Osteocyte (in vitro differentiated cells): ENCODE data around the gene WIPF2. TPM values are rescaled to one million over a fixed set of nuclear protein-coding genes. Genes with fewer than 3 reads are reported as not detected.

Experiments used
- DNase-seq: peaks from one replicate; pipeline ENCODE4 v3.0.0; 2021; ENCODE audit warnings: mixed read lengths; ENCODE audit not compliant: unreplicated experiment; ENCODE audit errors: extremely low spot score
- H3K27ac Mint-ChIP-seq: one replicate; pipeline ENCODE4 v1.8.0; 2021; ENCODE audit warnings: mild to moderate bottlenecking, mixed read lengths; ENCODE audit not compliant: unreplicated experiment
- H3K27me3 Mint-ChIP-seq: one replicate; pipeline ENCODE4 v1.8.0; 2021; ENCODE audit warnings: mixed read lengths; ENCODE audit not compliant: unreplicated experiment
- H3K36me3 Mint-ChIP-seq: one replicate; pipeline ENCODE4 v1.8.0; 2021; ENCODE audit warnings: mixed read lengths; ENCODE audit not compliant: unreplicated experiment
- H3K4me1 Mint-ChIP-seq: one replicate; pipeline ENCODE4 v1.8.0; 2021; ENCODE audit warnings: mixed read lengths; ENCODE audit not compliant: unreplicated experiment
- H3K4me3 Mint-ChIP-seq: one replicate; pipeline ENCODE4 v1.8.0; 2021; ENCODE audit warnings: mild to moderate bottlenecking, moderate library complexity, mixed read lengths; ENCODE audit not compliant: unreplicated experiment
- H3K9me3 Mint-ChIP-seq: one replicate; pipeline ENCODE4 v1.8.0; 2021; ENCODE audit warnings: mixed read lengths; ENCODE audit not compliant: unreplicated experiment
- CTCF ChIP-seq: fragments of 200-600 bp; sonication (generic); IDR thresholded peaks from 2 replicates; pipeline ENCODE4 v1.5.0; 2021; ENCODE audit warnings: antibody characterized with exemption, mild to moderate bottlenecking, moderate library complexity
- total RNA-seq: library from RNA; stranded (reverse); gene quantifications from 2 replicates; pipeline ENCODE4 v1.2.1, GENCODE V29; 2021

The WIPF2 gene
- total RNA-seq, 1 donor from 2014 or later, result 28.3 TPM

GRCh38 chr17:40307001-40307730 is 88.1 kb downstream of the WIPF2 start:
- TF ChIP-seq CTCF, result no peak
- Mint-ChIP-seq H3K4me1 (peaks cover 23% of the 10 kb centered on the region), H3K9me3 (no peaks in the 10 kb centered on the region), H3K27me3 (no peaks in the 10 kb centered on the region), H3K27ac (no peak overlapping the region), H3K36me3 (no peaks in the 10 kb centered on the region), H3K4me3 (no peak overlapping the region)
- DNase-seq, result no peak

DNA sequence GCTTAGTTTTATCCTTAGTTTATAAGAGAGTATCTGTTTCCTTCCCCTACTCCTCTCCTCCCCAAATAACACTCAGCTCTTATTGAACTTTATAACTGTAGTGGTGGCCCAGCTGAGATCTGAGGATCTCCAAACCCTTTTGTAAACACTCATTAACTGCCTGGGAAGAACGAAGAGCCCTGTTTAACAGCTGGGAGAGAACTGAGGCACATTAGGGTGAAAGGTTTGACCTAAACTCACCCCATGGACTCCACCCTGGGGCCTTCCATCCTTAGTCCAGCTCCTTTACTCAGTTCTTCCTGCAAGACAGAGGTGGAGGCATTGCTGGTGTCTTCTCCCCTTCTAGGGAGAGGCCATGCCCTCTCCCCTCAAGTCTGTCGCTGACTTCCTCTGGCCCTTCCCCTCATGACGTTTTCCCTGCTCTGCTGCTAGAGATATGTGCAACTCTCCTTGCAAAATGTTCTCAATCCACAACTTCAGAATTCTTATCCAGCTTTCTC is 88.7 kb downstream of the WIPF2 start:
- Mint-ChIP-seq H3K4me3 (no peak overlapping the region), H3K9me3 (no peaks in the 10 kb centered on the region), H3K27ac (no peak overlapping the region), H3K36me3 (no peaks in the 10 kb centered on the region), H3K4me1 (peaks cover 23% of the 10 kb centered on the region), H3K27me3 (no peaks in the 10 kb centered on the region)
- no peak for TF ChIP-seq CTCF
- DNase-seq, result no peak

DNA sequence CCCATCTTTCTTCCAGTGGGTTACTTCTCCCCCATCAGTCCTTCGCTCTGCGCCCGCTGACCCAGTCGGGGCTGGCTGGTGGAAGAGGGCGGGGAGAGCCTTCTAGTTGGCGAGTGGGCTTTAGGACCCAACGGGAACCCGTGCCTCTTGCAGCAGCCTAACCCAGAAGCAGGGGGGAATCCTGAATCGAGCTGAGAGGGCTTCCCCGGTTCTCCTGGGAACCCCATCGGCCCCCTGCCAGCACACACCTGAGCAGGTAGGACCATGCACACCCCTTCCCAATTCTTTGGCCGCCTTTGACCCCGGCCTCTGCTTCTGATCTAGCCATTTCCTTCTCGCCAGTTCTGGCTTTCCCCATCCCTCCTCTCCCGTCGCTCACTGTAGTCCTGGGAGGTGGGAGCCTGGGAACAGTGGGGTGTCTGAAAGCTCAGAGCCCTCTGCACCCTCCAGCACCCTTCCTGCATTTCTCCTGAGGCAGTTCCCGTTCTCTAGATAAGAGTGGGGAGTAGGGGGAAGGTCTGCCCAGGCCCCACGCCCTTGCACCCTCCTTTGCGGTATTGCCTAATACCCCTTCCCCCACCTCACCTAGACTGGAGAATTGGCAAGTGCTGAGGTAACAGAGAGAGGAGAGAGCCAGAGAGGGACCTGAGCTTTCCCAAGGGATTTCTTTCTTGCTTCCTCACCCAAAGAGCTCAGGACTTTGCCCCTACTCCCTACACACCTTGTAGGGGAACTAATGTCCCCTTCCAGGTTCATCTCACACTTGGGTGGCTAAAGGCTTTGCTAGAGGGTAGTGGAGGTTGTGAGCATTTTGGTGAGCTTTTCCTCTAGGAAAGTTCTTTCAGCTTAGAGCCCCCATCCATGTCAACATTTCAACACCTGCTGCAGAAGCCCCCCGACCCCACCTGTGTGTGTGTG is 90.2 kb downstream of the WIPF2 start, which contains the start of gene RARA:
TSS of gene RARA (plus strand) at position 150 of the 918 bp plus-strand sequence. CDS start 22,039 bp downstream, outside the sequence.
- no peaks in the 10 kb centered on the region for H3K36me3 Mint-ChIP-seq
- no peak for DNase-seq
- H3K27ac Mint-ChIP-seq, result peak within 1 kb of the TSS; percentile 95
- peaks cover 11% of the 10 kb centered on the region for H3K4me1 Mint-ChIP-seq
- no peak for TF ChIP-seq CTCF
- no peaks in the 10 kb centered on the region for H3K27me3 Mint-ChIP-seq
- H3K4me3 Mint-ChIP-seq, result no peak within 1 kb of the TSS
- no peaks in the 10 kb centered on the region for H3K9me3 Mint-ChIP-seq

DNA sequence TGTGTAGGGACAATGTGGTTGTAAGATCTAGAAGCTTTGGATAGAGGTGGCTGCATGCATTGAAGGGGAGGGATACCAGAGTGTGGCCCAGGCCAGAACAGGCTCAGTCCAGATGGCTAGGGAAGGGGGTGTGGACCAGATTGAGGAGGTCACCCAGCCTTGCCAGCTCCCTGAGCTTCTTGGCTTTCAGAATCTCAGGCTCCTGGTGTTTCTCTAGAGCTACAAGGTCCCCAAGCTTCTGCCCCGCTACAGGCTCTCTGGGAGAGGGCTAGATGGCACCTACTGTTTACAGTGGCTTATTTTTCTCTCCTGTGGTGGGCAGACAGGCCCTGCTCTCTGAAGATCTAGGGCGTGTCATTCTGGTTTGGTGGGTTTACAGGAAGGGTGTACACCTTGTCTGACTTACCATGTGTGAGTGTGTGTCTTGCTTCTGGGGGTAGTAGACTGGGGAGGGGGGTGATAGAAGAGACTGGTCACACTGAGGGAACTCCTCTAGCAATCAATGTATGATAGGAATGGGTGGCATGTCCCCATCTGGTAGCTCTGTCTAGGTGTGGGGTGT is 90.9 kb downstream of the WIPF2 start:
- Mint-ChIP-seq H3K9me3 (no peaks in the 10 kb centered on the region), H3K27ac (peak overlapping the region; percentile 95)
- TF ChIP-seq CTCF, result no peak

More for the DNA sequence above, 90.9 kb downstream of the WIPF2 start:
- no peak for DNase-seq
- Mint-ChIP-seq H3K36me3 (no peaks in the 10 kb centered on the region), H3K4me3 (no peak overlapping the region), H3K27me3 (no peaks in the 10 kb centered on the region), H3K4me1 (peaks cover 10% of the 10 kb centered on the region)
